Measurements from ENCODE around the gene CSNK2A3. TPM values are rescaled to one million over a fixed set of nuclear protein-coding genes. Genes with fewer than 3 reads are reported as not detected.

The CSNK2A3 gene
- total RNA-seq, 1 experiment from 2014 or later: 2.0 TPM

DNA sequence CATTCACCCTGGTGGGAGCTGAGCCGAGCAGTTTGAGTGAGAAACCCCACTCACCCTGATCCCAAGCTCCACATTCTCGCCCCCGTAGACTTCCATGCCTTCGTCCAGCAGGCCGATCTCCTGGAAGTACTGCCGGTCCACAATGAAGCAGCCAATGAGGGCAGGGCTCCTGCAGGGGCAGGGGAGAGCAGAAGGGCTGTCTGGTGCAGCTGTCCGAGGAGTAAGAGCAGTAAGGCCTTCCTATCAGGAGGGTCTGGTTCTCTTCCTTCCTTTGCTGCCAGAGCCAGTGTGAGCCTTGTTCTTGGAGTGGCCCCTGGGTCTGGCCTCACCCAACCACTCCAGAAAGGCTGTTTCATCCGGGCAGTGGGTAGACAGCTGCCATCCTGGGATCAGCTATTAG lies 19.4 kb upstream of the CSNK2A3 start:
- Histone ChIP-seq H3K27me3 (ENCODE audit: insufficient read depth, low read length) (no peaks in the 10 kb centered on the region), H3K9me2 (ENCODE audit: insufficient read depth) (no peaks in the 10 kb centered on the region), H3K27ac (ENCODE audit: low read depth, low read length) (no peak overlapping the region), H3K4me1 (ENCODE audit: control insufficient read depth in 1 of 2, insufficient read depth in 2 of 2, low read length in 2 of 2) (no peaks in the 10 kb centered on the region), H3K9me3 (ENCODE audit: control insufficient read depth in 1 of 2, insufficient read depth in 1 of 2, low read depth in 1 of 2, low read length in 2 of 2) (peaks cover 0 to under 1% of the 10 kb centered on the region in 2 experiments; a peak in 1 of 4 replicates), H3K4me2 (ENCODE audit: low read length) (no peak overlapping the region), H2AFZ (ENCODE audit: low read depth, low read length, poor library complexity, severe bottlenecking) (no peak overlapping the region), H3K4me3 (replicated peaks in 1 of 2; ENCODE audit: low read depth in 1 of 2, low read length in 2 of 2) (no peak overlapping the region), H4K20me1 (ENCODE audit: insufficient read depth) (no peaks in the 10 kb centered on the region), H3K36me3 (ENCODE audit: control insufficient read depth in 1 of 2, insufficient read depth in 2 of 2, low read length in 2 of 2) (peaks cover 0 to 5% of the 10 kb centered on the region in 2 experiments; a peak in 1 of 4 replicates), H3K9ac (ENCODE audit: low read length) (no peak overlapping the region), H3K79me2 (ENCODE audit: insufficient read depth, low read length) (no peaks in the 10 kb centered on the region)
- intact Hi-C loops (cut with micrococcal nuclease): no loop called here
- ChIA-PET RAD21 (ENCODE audit: low non-redundant PET in 1 of 2, low total read pairs in 2 of 2, uncharacterized antibody in 2 of 2, unreplicated experiment in 2 of 2) (no interaction called here), POLR2A (no interaction called here), CTCF (no interaction called here)
- BruUV-seq (replicated peaks): no TSS peak
- ATAC-seq (no peak), DNase-seq (ENCODE audit: low read depth, low spot score) (no peak)
- TF ChIP-seq, protein P1, sequence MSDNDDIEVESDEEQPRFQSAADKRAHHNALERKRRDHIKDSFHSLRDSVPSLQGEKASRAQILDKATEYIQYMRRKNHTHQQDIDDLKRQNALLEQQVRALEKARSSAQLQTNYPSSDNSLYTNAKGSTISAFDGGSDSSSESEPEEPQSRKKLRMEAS (IDR thresholded peaks at IDR 0.05): no peak
- TF ChIP-seq EGR1 (IDR thresholded peaks at IDR 0.05; ENCODE audit: low read depth): no peak
- TF ChIP-seq CEBPB (IDR thresholded peaks at IDR 0.05; ENCODE audit: low read depth): no peak
- TF ChIP-seq ZFX (IDR thresholded peaks at IDR 0.05): no peak
- TF ChIP-seq TCF7L2 (IDR thresholded peaks at IDR 0.05; ENCODE audit: borderline replicate concordance, extremely low read depth, insufficient read depth, insufficient read length): no peak
- TF ChIP-seq, protein P2, sequence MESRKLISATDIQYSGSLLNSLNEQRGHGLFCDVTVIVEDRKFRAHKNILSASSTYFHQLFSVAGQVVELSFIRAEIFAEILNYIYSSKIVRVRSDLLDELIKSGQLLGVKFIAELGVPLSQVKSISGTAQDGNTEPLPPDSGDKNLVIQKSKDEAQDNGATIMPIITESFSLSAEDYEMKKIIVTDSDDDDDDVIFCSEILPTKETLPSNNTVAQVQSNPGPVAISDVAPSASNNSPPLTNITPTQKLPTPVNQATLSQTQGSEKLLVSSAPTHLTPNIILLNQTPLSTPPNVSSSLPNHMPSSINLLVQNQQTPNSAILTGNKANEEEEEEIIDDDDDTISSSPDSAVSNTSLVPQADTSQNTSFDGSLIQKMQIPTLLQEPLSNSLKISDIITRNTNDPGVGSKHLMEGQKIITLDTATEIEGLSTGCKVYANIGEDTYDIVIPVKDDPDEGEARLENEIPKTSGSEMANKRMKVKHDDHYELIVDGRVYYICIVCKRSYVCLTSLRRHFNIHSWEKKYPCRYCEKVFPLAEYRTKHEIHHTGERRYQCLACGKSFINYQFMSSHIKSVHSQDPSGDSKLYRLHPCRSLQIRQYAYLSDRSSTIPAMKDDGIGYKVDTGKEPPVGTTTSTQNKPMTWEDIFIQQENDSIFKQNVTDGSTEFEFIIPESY (IDR thresholded peaks at IDR 0.05; ENCODE audit: extremely low read depth, insufficient replicate concordance, low read length): no peak
- TF ChIP-seq ELF1 (IDR thresholded peaks at IDR 0.05; ENCODE audit: borderline replicate concordance, low read depth): no peak
- TF ChIP-seq SP1 (IDR thresholded peaks at IDR 0.05; ENCODE audit: low read depth): no peak
- TF ChIP-seq, protein P3, sequence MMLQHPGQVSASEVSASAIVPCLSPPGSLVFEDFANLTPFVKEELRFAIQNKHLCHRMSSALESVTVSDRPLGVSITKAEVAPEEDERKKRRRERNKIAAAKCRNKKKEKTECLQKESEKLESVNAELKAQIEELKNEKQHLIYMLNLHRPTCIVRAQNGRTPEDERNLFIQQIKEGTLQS (IDR thresholded peaks at IDR 0.05): no peak
- TF ChIP-seq SIN3A (IDR thresholded peaks at IDR 0.05; ENCODE audit: low read depth): no peak
- TF ChIP-seq, protein P4, sequence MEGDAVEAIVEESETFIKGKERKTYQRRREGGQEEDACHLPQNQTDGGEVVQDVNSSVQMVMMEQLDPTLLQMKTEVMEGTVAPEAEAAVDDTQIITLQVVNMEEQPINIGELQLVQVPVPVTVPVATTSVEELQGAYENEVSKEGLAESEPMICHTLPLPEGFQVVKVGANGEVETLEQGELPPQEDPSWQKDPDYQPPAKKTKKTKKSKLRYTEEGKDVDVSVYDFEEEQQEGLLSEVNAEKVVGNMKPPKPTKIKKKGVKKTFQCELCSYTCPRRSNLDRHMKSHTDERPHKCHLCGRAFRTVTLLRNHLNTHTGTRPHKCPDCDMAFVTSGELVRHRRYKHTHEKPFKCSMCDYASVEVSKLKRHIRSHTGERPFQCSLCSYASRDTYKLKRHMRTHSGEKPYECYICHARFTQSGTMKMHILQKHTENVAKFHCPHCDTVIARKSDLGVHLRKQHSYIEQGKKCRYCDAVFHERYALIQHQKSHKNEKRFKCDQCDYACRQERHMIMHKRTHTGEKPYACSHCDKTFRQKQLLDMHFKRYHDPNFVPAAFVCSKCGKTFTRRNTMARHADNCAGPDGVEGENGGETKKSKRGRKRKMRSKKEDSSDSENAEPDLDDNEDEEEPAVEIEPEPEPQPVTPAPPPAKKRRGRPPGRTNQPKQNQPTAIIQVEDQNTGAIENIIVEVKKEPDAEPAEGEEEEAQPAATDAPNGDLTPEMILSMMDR (IDR thresholded peaks at IDR 0.05 in 2 of 3, conservative IDR thresholded peaks at IDR 0.05 in 1 of 3; ENCODE audit: borderline replicate concordance in 1 of 3, insufficient read depth in 1 of 3, low read depth in 2 of 3, low read length in 2 of 3): no peak
- no peak for TF ChIP-seq SRF (IDR thresholded peaks at IDR 0.05; ENCODE audit: low read depth)
- no peak for TF ChIP-seq EZH2phosphoT487 (IDR thresholded peaks at IDR 0.05; ENCODE audit: borderline replicate concordance)
- no peak for TF ChIP-seq JUND (IDR thresholded peaks at IDR 0.05)
- TF ChIP-seq YY1 (IDR thresholded peaks at IDR 0.05; ENCODE audit: extremely low read depth, insufficient replicate concordance, low read depth, low read length): no peak
- no peak for TF ChIP-seq RAD21 (IDR thresholded peaks at IDR 0.05; ENCODE audit: low read depth)
- no peak for TF ChIP-seq CBX3 (IDR thresholded peaks at IDR 0.05; ENCODE audit: low read depth)
- TF ChIP-seq FOSL1 (IDR thresholded peaks at IDR 0.05; ENCODE audit: low read depth): no peak
- no peak for TF ChIP-seq POLR2A (IDR thresholded peaks at IDR 0.05; ENCODE audit: borderline replicate concordance, extremely low read depth, insufficient read depth, insufficient read length)
- no peak for TF ChIP-seq ZNF274 (IDR thresholded peaks at IDR 0.05; ENCODE audit: low read depth, low read length)
